GM12865 (cell line): Measurements from ENCODE around the gene PJVK.

Source experiments
- DNase-seq: peaks from one replicate; pipeline ENCODE4 v3.0.0; 2010; ENCODE audit warnings: low read depth
- H3K4me3 ChIP-seq: 2 replicates; pipeline ENCODE4 v1.5.1; 2011; ENCODE audit warnings: mild to moderate bottlenecking, low read depth, low read length, control low read depth
- CTCF ChIP-seq: IDR thresholded peaks from 2 replicates; pipeline ENCODE4 v1.5.1; 2011; ENCODE audit warnings: low read length, control low read depth, low read depth, inconsistent platforms; ENCODE audit not compliant: insufficient read depth; ENCODE audit errors: missing control alignments

The PJVK gene

GRCh38 chr2:178476477-178476876, 25.3 kb downstream of the PJVK start:
- no peak for TF ChIP-seq CTCF
- no peak overlapping the region for H3K4me3 ChIP-seq
- no peak for DNase-seq

GRCh38 chr2:178477443-178478129, 26.4 kb downstream of the PJVK start:
- TF ChIP-seq CTCF, result no peak
- no peak for DNase-seq
- H3K4me3 ChIP-seq, result peak overlapping the region; percentile 88

- no peak for TF ChIP-seq CTCF
- peak overlapping the region; percentile 88 for H3K4me3 ChIP-seq
- DNase-seq, result peak; percentile 41
These were observed 26.9 kb downstream of the PJVK start for GRCh38 chr2:178478130-178478438.

GRCh38 chr2:178478439-178479274, 27.5 kb downstream of the PJVK start, which contains the start of gene FKBP7:
Gene FKBP7, minus strand, starts transcription at chr2:178478600. Its CDS starts 101 bp downstream, at chr2:178478499.
- peak; percentile 85 for DNase-seq
- TF ChIP-seq CTCF, result peak; percentile 83
- peak within 1 kb of the TSS; percentile 88 for H3K4me3 ChIP-seq

- DNase-seq, result no peak
- peak overlapping the region; percentile 88 for H3K4me3 ChIP-seq
- no peak for TF ChIP-seq CTCF
These were observed 28.1 kb downstream of the PJVK start for GRCh38 chr2:178479275-178479616.

GRCh38 chr2:178479758-178480226, 28.6 kb downstream of the PJVK start:
- no peak for TF ChIP-seq CTCF
- peak overlapping the region; percentile 59 for H3K4me3 ChIP-seq
- DNase-seq, result no peak
